Measurements from ENCODE around the gene CMKLR1.

The CMKLR1 gene

DNA sequence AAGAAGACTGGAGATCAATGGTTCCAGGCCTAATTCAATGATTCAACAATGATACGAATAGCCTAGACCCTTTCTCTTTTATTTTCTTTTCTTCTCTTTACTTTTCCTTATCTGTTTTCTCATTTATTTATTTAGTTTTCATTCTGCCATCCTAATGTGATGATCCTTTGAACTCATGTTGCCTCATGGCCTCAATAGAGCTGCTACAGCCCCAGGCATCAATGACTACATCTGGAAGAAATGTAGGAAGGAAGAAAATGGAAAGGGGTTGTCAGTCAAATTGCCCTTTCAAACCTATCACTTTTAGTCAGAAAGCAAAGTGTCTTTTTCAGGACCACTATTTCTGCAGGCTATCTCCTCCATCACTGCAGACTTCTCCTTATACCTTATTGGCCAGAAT, 69.9 kb downstream of the CMKLR1 start:
- in situ Hi-C loops (cut with MboI; ENCODE audit: low sequenced_read_pairs): no loop called here

- in situ Hi-C loops (cut with MboI; ENCODE audit: low sequenced_read_pairs): no loop called here
Observed at GRCh38 chr12:108268397-108268796, 70.7 kb downstream of the CMKLR1 start.

DNA sequence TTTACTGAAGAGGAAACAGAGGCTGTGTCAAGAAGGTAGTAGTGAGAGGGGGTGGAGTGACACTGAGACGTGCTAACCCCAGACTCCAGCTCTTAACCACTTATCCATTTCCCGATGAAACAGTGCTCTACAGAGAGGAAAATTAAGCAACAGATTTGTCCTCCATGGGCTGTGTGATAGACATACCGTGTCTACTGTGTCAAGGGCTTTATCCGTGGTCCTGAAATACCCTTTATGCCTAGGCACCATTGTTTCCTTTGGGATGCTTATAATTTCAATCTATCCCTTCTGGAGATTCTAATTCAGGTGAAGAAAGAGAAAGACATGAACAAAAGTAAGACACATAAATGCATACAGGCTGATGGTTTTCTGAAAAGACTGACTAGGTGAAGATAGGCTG, 71.7 kb downstream of the CMKLR1 start:
- in situ Hi-C loops (cut with MboI; ENCODE audit: low sequenced_read_pairs): no loop called here

- in situ Hi-C loops (cut with MboI; ENCODE audit: low sequenced_read_pairs): no loop called here
Observed at GRCh38 chr12:108266131-108266530, 73.0 kb downstream of the CMKLR1 start.

DNA sequence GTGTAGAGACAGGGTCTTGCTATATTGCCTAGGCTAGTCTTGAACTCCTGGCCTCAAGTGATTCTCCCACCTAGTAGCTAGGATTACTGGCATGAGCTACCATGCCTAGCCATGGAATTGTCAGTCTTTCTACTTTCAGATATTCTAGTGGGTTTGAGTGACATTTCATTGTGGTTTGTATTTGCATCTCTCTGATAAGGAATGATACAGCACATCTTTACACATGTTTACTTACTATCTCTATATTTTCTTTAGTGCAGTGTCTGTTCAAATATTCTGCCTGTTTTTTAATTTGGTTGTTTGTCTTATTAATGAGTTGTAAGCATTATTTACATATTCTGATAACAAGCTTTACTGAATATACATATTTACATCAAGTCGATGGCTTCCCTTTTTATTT, 73.6 kb downstream of the CMKLR1 start:
- in situ Hi-C loops (cut with MboI; ENCODE audit: low sequenced_read_pairs): no loop called here

DNA sequence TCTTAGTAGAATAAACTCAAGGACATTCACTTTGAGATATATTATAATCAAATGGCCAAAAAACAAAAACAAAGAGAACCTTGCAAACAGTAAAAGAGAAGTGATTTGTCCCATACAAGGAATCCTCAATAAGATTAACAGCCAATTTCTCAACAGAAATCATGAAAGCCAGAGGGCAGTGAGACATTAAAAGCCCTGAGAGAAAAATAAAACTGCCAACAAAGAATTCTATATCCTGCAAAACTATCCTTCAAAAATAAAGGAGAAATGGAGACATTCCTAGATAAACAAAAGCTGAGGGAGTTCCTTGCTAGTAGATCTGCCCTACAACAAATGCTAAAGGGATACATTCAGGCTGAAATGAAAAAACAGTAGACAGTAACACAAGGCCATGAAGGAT, 78.1 kb downstream of the CMKLR1 start:
- in situ Hi-C loops (cut with MboI; ENCODE audit: low sequenced_read_pairs): no loop called here

- in situ Hi-C loops (cut with MboI; ENCODE audit: low sequenced_read_pairs): no loop called here
Observed at GRCh38 chr12:108260039-108260438, 79.1 kb downstream of the CMKLR1 start.

DNA sequence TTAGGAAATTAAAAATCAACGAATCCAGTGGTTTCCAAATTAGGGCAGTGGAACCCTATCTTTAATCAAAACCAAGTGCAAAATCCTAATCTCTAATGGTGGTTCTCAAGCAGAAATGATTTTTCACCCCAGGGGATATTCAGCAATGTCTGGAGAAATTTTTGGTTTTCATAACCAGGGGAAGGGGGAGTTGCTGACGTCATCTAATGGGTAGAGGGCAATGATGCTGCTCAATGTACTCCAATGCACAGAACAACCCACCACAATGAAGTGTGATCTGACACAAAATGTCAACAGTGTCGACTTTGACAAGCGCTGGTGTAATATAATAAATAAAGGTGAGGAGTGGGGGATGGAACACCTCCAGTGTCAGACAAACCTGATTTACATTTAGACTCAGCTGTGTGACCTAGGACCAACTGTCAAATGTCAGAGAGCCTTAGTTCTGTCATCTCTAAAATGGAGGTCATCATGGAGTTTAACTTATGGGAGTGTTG, 81.5 kb downstream of the CMKLR1 start:
- in situ Hi-C loops (cut with MboI; ENCODE audit: low sequenced_read_pairs): no loop called here

DNA sequence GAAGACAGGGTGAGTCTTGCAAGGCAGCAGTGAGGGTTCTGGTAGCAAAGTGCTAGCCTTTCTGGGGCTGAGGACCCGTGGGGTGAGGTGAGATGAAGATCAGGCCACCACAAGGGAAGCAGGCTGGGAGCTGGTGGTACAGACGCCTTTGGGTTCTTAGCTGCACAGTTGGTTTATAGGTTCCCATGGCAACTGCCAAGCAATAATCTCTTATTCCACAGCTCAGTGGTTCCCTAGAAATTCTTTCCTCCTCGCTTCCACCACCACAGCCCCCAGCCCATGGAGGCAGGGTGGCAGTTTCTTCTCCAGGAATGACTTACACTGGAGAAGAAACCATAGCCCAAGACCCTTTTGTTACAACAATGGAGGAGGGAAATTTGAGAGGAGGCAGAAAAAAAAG, 82.1 kb downstream of the CMKLR1 start:
- in situ Hi-C loops (cut with MboI; ENCODE audit: low sequenced_read_pairs): no loop called here

- in situ Hi-C loops (cut with MboI; ENCODE audit: low sequenced_read_pairs): no loop called here
Observed at GRCh38 chr12:108255252-108255602, 83.9 kb downstream of the CMKLR1 start.

- in situ Hi-C loops (cut with MboI; ENCODE audit: low sequenced_read_pairs): no loop called here
Observed at GRCh38 chr12:108254517-108255251, 84.4 kb downstream of the CMKLR1 start.

- in situ Hi-C loops (cut with MboI; ENCODE audit: low sequenced_read_pairs): no loop called here
Observed at GRCh38 chr12:108254030-108254429, 85.1 kb downstream of the CMKLR1 start.

GRCh38 chr12:108253540-108253939, 85.6 kb downstream of the CMKLR1 start:
- in situ Hi-C loops (cut with MboI; ENCODE audit: low sequenced_read_pairs): no loop called here

DNA sequence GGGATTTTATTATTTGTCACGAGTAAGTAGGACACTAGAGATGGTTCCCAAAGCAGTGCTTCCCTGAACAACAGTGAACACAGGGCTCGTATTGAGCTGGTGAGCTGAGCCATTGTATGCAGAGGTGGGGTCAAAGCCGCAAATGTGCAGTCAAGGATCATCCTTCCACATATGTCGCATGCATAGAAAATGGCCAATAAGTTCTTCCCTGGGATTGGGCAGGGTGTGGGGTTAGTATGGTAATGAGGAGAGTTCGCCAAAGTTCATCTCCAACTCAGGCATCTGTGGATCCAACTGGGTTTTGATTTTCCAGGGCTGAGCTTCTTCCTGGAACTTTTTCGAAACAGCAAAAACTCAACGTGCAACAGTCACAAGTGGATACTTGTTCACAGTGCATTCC, 86.6 kb downstream of the CMKLR1 start:
- in situ Hi-C loops (cut with MboI; ENCODE audit: low sequenced_read_pairs): no loop called here

GRCh38 chr12:108248011-108248410, 91.1 kb downstream of the CMKLR1 start:
- in situ Hi-C loops (cut with MboI; ENCODE audit: low sequenced_read_pairs): no loop called here

- in situ Hi-C loops (cut with MboI; ENCODE audit: low sequenced_read_pairs): no loop called here
Observed at GRCh38 chr12:108247130-108247529, 92.0 kb downstream of the CMKLR1 start.

DNA sequence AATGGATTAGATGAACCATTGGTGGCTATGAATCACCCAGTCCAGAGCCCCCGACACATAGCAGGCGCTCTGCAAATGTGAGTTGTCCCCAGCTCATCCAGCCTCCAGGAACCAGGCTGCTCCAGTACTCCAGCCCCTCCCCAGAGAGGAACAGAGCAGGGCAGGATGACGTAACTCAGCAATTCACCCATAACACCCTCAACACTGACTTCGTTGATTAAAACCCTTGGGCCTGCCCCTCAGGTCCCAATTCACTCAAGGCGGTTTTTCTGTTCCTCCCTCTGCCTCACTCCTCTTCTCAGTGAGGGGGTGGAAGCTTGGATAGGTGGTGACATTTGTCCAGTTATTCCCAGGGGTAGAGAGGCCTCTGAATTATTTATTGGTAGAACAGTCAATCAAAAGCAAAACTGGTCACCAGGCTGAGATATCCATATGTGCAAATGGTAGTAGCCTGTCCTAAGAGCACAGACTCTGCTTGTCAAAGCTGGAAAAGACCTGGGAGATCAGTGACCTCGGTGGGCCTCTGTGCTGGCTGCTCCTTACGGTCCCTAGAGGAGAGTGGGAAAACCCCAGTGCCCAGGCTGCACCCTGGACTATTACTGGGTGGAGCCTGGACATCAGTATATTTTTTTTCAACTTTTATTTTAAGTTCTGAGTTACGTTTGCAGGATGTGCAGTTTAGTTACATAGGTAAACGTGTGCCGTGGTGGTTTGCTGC, 97.0 kb downstream of the CMKLR1 start:
- in situ Hi-C loops (cut with MboI; ENCODE audit: low sequenced_read_pairs): no loop called here

DNA sequence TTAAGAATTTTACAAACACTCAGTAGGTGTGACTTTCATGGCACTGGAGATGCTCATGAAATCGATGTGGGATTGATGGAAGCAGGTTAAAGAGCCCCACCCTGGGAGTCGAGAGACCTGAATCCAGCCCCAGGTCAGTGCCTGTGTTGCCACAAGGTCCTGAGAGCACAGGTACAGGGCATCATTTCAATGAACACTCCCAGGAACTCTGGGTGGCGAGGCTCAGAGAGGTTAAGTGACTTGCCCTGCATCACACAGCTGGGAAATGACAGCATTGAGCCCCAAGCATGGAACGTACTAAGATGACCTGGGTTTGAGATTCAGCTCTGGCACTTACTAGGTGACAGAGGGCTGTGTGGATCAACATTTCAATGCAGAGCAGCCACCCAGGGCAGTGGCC, 98.2 kb downstream of the CMKLR1 start:
- in situ Hi-C loops (cut with MboI; ENCODE audit: low sequenced_read_pairs): no loop called here

GRCh38 chr12:108240027-108240785, 98.9 kb downstream of the CMKLR1 start:
- in situ Hi-C loops (cut with MboI; ENCODE audit: low sequenced_read_pairs): no loop called here

- in situ Hi-C loops (cut with MboI; ENCODE audit: low sequenced_read_pairs): no loop called here
Observed at GRCh38 chr12:108239378-108239777, 99.7 kb downstream of the CMKLR1 start.

GRCh38 chr12:108238474-108238873, 100.6 kb downstream of the CMKLR1 start:
- in situ Hi-C loops (cut with MboI; ENCODE audit: low sequenced_read_pairs): no loop called here

All from HL-60/S4 (cell line).